K562 (cell line): Measurements from ENCODE around the gene HLCS. TPM values are rescaled to one million over a fixed set of nuclear protein-coding genes. Genes with fewer than 3 reads are reported as not detected.

Experiments used
- ATF4 ChIP-seq: fragments of 450-650 bp; formaldehyde crosslinking; IDR thresholded peaks from 2 replicates; pipeline ENCODE4 v1.4.0; 2022; ENCODE audit warnings: mild to moderate bottlenecking, moderate library complexity
- ATF7 ChIP-seq: fragments of 450-650 bp; IDR thresholded peaks from 2 replicates; pipeline ENCODE4 v1.7.1; 2014; ENCODE audit warnings: mild to moderate bottlenecking, moderate library complexity
- C11orf30 ChIP-seq: fragments of 450-650 bp; IDR thresholded peaks from 2 replicates; pipeline ENCODE4 v1.6.1; 2016; ENCODE audit warnings: low read depth, mild to moderate bottlenecking
- CBFA2T2 ChIP-seq: fragments of 450-650 bp; conservative IDR thresholded peaks from 2 replicates; pipeline ENCODE4 v1.6.1; 2017; ENCODE audit warnings: mild to moderate bottlenecking
- FUS ChIP-seq: fragments of 200-400 bp; formaldehyde crosslinking; optimal IDR thresholded peaks from 2 replicates; pipeline ENCODE3; 2017; ENCODE audit warnings: low read depth, low read length
- HSF4 ChIP-seq: fragments of 250-450 bp; sonication (Bioruptor Pico); IDR thresholded peaks from 2 replicates; pipeline ENCODE4 v2.1.2; 2022; ENCODE audit warnings: mild to moderate bottlenecking, moderate library complexity, borderline replicate concordance
- ID3 ChIP-seq, 2 experiments: fragments of 250-450 bp in 1 of 2; fragments of 450-650 bp in 1 of 2; sonication (Bioruptor Pico) in 1 of 2; IDR thresholded peaks; 2 replicates each; pipeline versions ENCODE4 v1.6.1 to v1.8.0; 2016 to 2021; ENCODE audit warnings: mild to moderate bottlenecking in 2 of 2, moderate library complexity in 2 of 2, missing compliant biosample characterization in 1 of 2, missing genetic modification characterization in 1 of 2
- MEIS2 ChIP-seq: fragments of 450-650 bp; IDR thresholded peaks from 2 replicates; pipeline ENCODE4 v1.6.1; 2014; ENCODE audit warnings: mild to moderate bottlenecking; ENCODE audit not compliant: partially characterized antibody
- NCOR1 ChIP-seq: fragments of 450-650 bp; IDR thresholded peaks from 2 replicates; pipeline ENCODE4 v1.6.1; 2016; ENCODE audit warnings: mild to moderate bottlenecking, moderate library complexity
- NFATC3 ChIP-seq: fragments of 450-650 bp; IDR thresholded peaks from 2 replicates; pipeline ENCODE4 v1.6.1; 2017; ENCODE audit warnings: mild to moderate bottlenecking
- NR3C1 ChIP-seq: sonication (generic); formaldehyde crosslinking; IDR thresholded peaks from 2 replicates; pipeline ENCODE4 v1.8.1; 2022; ENCODE audit warnings: missing genetic modification reagents
- POLR2B ChIP-seq: fragments of 450-650 bp; IDR thresholded peaks from 2 replicates; pipeline ENCODE4 v1.6.1; 2018; ENCODE audit warnings: low read depth; ENCODE audit not compliant: partially characterized antibody
- POLR2G ChIP-seq: fragments of 200-400 bp; formaldehyde crosslinking; IDR thresholded peaks from 2 replicates; pipeline ENCODE4 v1.6.1; 2017; ENCODE audit warnings: low read depth, mild to moderate bottlenecking, antibody characterized with exemption, low read length, moderate library complexity
- RBM17 ChIP-seq: fragments of 200-400 bp; formaldehyde crosslinking; IDR thresholded peaks from 2 replicates; pipeline ENCODE4 v1.6.1; 2017; ENCODE audit warnings: low read depth, mild to moderate bottlenecking, low read length, borderline replicate concordance
- SRSF9 ChIP-seq: fragments of 200-400 bp; formaldehyde crosslinking; IDR thresholded peaks from 2 replicates; pipeline ENCODE4 v1.6.1; 2017; ENCODE audit warnings: low read depth, low read length, borderline replicate concordance
- ZNF212 ChIP-seq: fragments of 450-650 bp; formaldehyde crosslinking; IDR thresholded peaks from 2 replicates; pipeline ENCODE4 v1.4.0; 2020; ENCODE audit warnings: mild to moderate bottlenecking
- polyA plus RNA-seq, 8 experiments: library from polyadenylated mRNA; depleted of rRNA in 4 of 8; stranded (reverse) in 5 of 8; unstranded in 3 of 8; fragments of >200 nt; fragmentation: Nextera tagmentation in 2 of 8; fragmentation: Illumina TruSeq in 1 of 8; extraction: Ambion mirVana in 2 of 8; extraction: Trizol in 1 of 8; gene quantifications; 2 replicates each; pipeline versions ENCODE4 v1.2.1 to v1.2.3, GENCODE V29; 2011 to 2014; ENCODE audit warnings: inconsistent platforms in 1 of 8, missing spikeins in 1 of 8
- total RNA-seq, 7 experiments: library from RNA; depleted of rRNA in 6 of 7; stranded (reverse); fragments of >200 nt in 6 of 7; fragmentation: Illumina TruSeq in 2 of 7; extraction: Trizol in 2 of 7; gene quantifications; 2 replicates each; pipeline versions ENCODE4 v1.2.1 to v1.2.3, GENCODE V29; 2011 to 2021; ENCODE audit warnings: low replicate concordance in 1 of 7
- TF ChIP-seq, protein P1 (sequence below): fragments of 250-450 bp; sonication (Bioruptor Pico); IDR thresholded peaks from 2 replicates; pipeline ENCODE4 v1.5.0; 2021

Gene HLCS
- total and polyA plus RNA-seq, 9 of the 15 experiments (the other 6 are each of a cell fraction or from before 2014, with no cell fraction given), result 3.0 to 21.5 (median 17.1) TPM

DNA sequence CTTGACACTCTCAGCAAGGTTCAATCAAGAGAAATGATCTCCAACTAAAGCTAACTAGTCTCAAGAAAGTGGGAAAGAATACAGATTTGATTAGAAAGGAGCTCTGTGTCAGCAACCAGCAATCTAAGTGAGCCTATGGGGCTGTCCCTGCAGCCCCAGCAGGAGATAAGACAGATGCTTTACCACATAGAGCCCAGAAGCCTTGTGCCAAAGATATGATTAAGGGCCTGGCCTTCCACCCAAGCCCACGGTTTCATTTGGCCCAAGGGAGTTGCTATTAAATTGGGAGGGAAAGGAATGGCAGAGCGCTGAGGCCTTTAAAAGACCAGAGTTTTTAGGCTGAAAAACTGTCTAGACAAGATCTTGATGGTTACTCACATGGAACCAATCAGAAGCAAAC is 74.8 kb downstream of the HLCS start (continued):
- TF ChIP-seq FUS (no peak), NCOR1 (peak; percentile 13; the same call in 1 of the 2 replicates), RBM17 (no peak), HSF4 (CRISPR knock-in tag) (no peak), POLR2G (no peak), ATF4 (CRISPR knock-in tag) (no peak), POLR2B (no peak), NR3C1 (CRISPR knock-in tag) (no peak), CBFA2T2 (peak; percentile 48), SRSF9 (no peak), ZNF212 (no peak), NFATC3 (no peak), ID3 (CRISPR knock-in tag; IDR thresholded peaks at IDR 0.05) (no peak), ID3 (tag; IDR thresholded peaks at IDR 0.05) (no peak), C11orf30 (no peak), ATF7 (no peak), MEIS2 (no peak)
- TF ChIP-seq, protein P1, sequence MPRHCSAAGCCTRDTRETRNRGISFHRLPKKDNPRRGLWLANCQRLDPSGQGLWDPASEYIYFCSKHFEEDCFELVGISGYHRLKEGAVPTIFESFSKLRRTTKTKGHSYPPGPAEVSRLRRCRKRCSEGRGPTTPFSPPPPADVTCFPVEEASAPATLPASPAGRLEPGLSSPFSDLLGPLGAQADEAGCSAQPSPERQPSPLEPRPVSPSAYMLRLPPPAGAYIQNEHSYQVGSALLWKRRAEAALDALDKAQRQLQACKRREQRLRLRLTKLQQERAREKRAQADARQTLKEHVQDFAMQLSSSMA, result no peak
